Stimulated activated CD4-positive, alpha-beta T cell treated with anti-CD3 and anti-CD28 coated beads, Interleukin-12 subunit alpha, Interleukin-12 subunit beta, amount 100 ng/mL, for 48 hours (primary cell): ENCODE results near the gene MRPL10.
"Not testable (repeated sequence)": the region's sequence is repeated elsewhere in the genome, so short reads cannot be mapped to it uniquely, and the experiment has no call there.

ENCODE experiments used
- DNase-seq, 3 donors: peaks; one replicate each; pipeline ENCODE4 v3.0.0-alpha.2; 2020; ENCODE audit warnings: low read depth in 2 of 3, low spot score in 1 of 3

MRPL10 gene

GRCh38 chr17:47792979-47793378 lies 38.4 kb downstream of the MRPL10 start:
- no peak for DNase-seq

- DNase-seq = no peak
Measured at GRCh38 chr17:47792457-47792856, 38.9 kb downstream of the MRPL10 start.

GRCh38 chr17:47791025-47791424 lies 40.3 kb downstream of the MRPL10 start:
- DNase-seq = no peak

- peak; percentile 21 to 65 (median 35) for DNase-seq
Measured at GRCh38 chr17:47789611-47790561, 41.5 kb downstream of the MRPL10 start.

GRCh38 chr17:47785538-47786123 lies 45.7 kb downstream of the MRPL10 start:
- no peak for DNase-seq

GRCh38 chr17:47781397-47781796 lies 49.9 kb downstream of the MRPL10 start:
- no peak for DNase-seq

GRCh38 chr17:47778184-47778635 lies 53.1 kb downstream of the MRPL10 start:
- DNase-seq = no peak

GRCh38 chr17:47776330-47777197 lies 54.8 kb downstream of the MRPL10 start:
- DNase-seq = peak in 2 of 3 donors; percentile 15 to 54

- no peak for DNase-seq
Measured at GRCh38 chr17:47774987-47775580, 56.3 kb downstream of the MRPL10 start.

- DNase-seq = no peak
Measured at GRCh38 chr17:47774331-47774730, 57.0 kb downstream of the MRPL10 start.

GRCh38 chr17:47773649-47774048 lies 57.7 kb downstream of the MRPL10 start:
- DNase-seq = not testable (repeated sequence)
